OCI-LY7 (cell line): Measurements from ENCODE around the gene ITPKA. TPM values are rescaled to one million over a fixed set of nuclear protein-coding genes. Genes with fewer than 3 reads are reported as not detected.

ENCODE experiments used
- BruUV-seq: library from RNA; stranded (reverse); fragments of 400-500 nt; replicated peaks from 2 replicates; lab custom pipeline; 2021; lab: Mats Ljungman, UMichigan
- CTCF ChIA-PET: fragments of 300-600 bp; sonication (Branson Sonifier 250); formaldehyde crosslinking; loops from one replicate; lab custom pipeline; 2022; ENCODE audit warnings: antibody characterized with exemption; ENCODE audit not compliant: unreplicated experiment; lab: Charles Lee
- POLR2A ChIA-PET: fragments of 300-600 bp; sonication (Branson Sonifier 250); formaldehyde crosslinking; loops from one replicate; lab custom pipeline; 2022; ENCODE audit warnings: antibody characterized with exemption; lab: Charles Lee
- DNase-seq: peaks from one replicate; pipeline ENCODE4 v3.0.0-alpha.2; 2015; ENCODE audit warnings: low spot score
- H2AFZ ChIP-seq: fragments of 200-600 bp; sonication (generic), shearing (Covaris generic); 2 replicates; pipeline ENCODE4 v1.6.1; 2014; ENCODE audit warnings: mild to moderate bottlenecking, antibody characterized with exemption, low read length, moderate library complexity
- H3K27ac ChIP-seq: fragments of 200-600 bp; sonication (generic); 2 replicates; pipeline ENCODE4 v1.5.1; 2014; ENCODE audit warnings: mixed run types, low read depth, mild to moderate bottlenecking, moderate library complexity, low read length, inconsistent platforms; ENCODE audit not compliant: poor library complexity, severe bottlenecking
- H3K36me3 ChIP-seq: fragments of 200-600 bp; sonication (generic); 2 replicates; pipeline ENCODE4 v1.6.1; 2014; ENCODE audit warnings: mild to moderate bottlenecking, antibody characterized with exemption, low read length, moderate library complexity, mixed read lengths; ENCODE audit not compliant: insufficient read depth
- H3K4me1 ChIP-seq: fragments of 200-600 bp; sonication (generic); 2 replicates; pipeline ENCODE4 v1.5.1; 2014; ENCODE audit warnings: mild to moderate bottlenecking, low read length; ENCODE audit not compliant: insufficient read depth, poor library complexity, severe bottlenecking
- H3K4me2 ChIP-seq: fragments of 200-600 bp; sonication (generic); 2 replicates; pipeline ENCODE4 v1.6.1; 2014; ENCODE audit warnings: mild to moderate bottlenecking, low read length
- H3K4me3 ChIP-seq: fragments of 200-600 bp; sonication (generic); 2 replicates; pipeline ENCODE4 v1.5.1; 2014; ENCODE audit warnings: mild to moderate bottlenecking, low read depth, low read length; ENCODE audit not compliant: poor library complexity, severe bottlenecking
- H3K79me2 ChIP-seq: fragments of 200-600 bp; sonication (generic); 2 replicates; pipeline ENCODE4 v1.6.1; 2016; ENCODE audit warnings: low read depth, mild to moderate bottlenecking, low read length, moderate library complexity, mixed read lengths; ENCODE audit not compliant: insufficient read depth
- H3K9me2 ChIP-seq: fragments of 200-600 bp; sonication (generic); 2 replicates; pipeline ENCODE4 v1.6.1; 2016; ENCODE audit warnings: mild to moderate bottlenecking, low read length, mixed read lengths; ENCODE audit not compliant: insufficient read depth
- H3K9me3 ChIP-seq: fragments of 200-600 bp; sonication (generic); 2 replicates; pipeline ENCODE4 v1.6.1; 2014; ENCODE audit warnings: mild to moderate bottlenecking, mixed run types, low read length, mixed read lengths
- H4K20me1 ChIP-seq: fragments of 200-600 bp; sonication (generic); 2 replicates; pipeline ENCODE4 v1.6.1; 2014; ENCODE audit warnings: mild to moderate bottlenecking, antibody characterized with exemption, low read length, moderate library complexity, mixed read lengths; ENCODE audit not compliant: insufficient read depth
- CTCF ChIP-seq: fragments of 200-600 bp; sonication (generic); conservative IDR thresholded peaks from 2 replicates; pipeline ENCODE4 v1.5.1; 2014; ENCODE audit warnings: mild to moderate bottlenecking, antibody characterized with exemption, low read length, moderate library complexity, mixed read lengths
- EZH2phosphoT487 ChIP-seq: fragments of 200-600 bp; sonication (generic); IDR thresholded peaks from 2 replicates; pipeline ENCODE4 v1.6.1; 2018; ENCODE audit warnings: low read depth, borderline replicate concordance, mild to moderate bottlenecking, mixed run types, antibody characterized with exemption, low read length, moderate library complexity, mixed read lengths
- intact Hi-C: fragments of 100-400 bp; cut with micrococcal nuclease; formaldehyde crosslinking; loops from one replicate; pipeline ENCODE4 v1.10.0; 2022; ENCODE audit not compliant: unreplicated experiment
- total RNA-seq, 2 experiments: library from RNA; depleted of rRNA in 1 of 2; stranded (reverse); fragments of >200 nt in 1 of 2; shearing (Covaris generic) in 1 of 2; gene quantifications; 2 replicates each; pipeline ENCODE4 v1.2.3, GENCODE V29; 2014 to 2022

The ITPKA gene
- total RNA-seq, 2 experiments from 2014 or later, result not detected

- no peak for TF ChIP-seq EZH2phosphoT487
- TF ChIP-seq CTCF, result no peak
- no TSS peak for BruUV-seq
- H3K9me3 ChIP-seq, result no peaks in the 10 kb centered on the region
- H2AFZ ChIP-seq, result no peak overlapping the region
- no peaks in the 10 kb centered on the region for H4K20me1 ChIP-seq
- no peak overlapping the region for H3K4me3 ChIP-seq
- no peaks in the 10 kb centered on the region for H3K4me1 ChIP-seq
- intact Hi-C loops, result no loop called here
- no peaks in the 10 kb centered on the region for H3K79me2 ChIP-seq
- H3K9me2 ChIP-seq, result no peaks in the 10 kb centered on the region
- no peak overlapping the region for H3K27ac ChIP-seq
- POLR2A ChIA-PET, result no interaction called here
- CTCF ChIA-PET, result no interaction called here
- H3K4me2 ChIP-seq, result no peak overlapping the region
- no peak for DNase-seq
- H3K36me3 ChIP-seq, result peaks cover 39% of the 10 kb centered on the region
Observed at GRCh38 chr15:41536866-41537265, 43.2 kb downstream of the ITPKA start.

- ChIA-PET POLR2A (no interaction called here), CTCF (no interaction called here)
- DNase-seq, result no peak
- Histone ChIP-seq H3K4me3 (peak overlapping the region; percentile 89), H3K27ac (peak overlapping the region; percentile 21), H4K20me1 (no peaks in the 10 kb centered on the region), H3K4me1 (peaks cover 6% of the 10 kb centered on the region), H3K36me3 (no peaks in the 10 kb centered on the region), H3K79me2 (peaks cover 11% of the 10 kb centered on the region; the same call in 1 of the 2 replicates), H3K9me3 (no peaks in the 10 kb centered on the region), H2AFZ (peak overlapping the region; percentile 92), H3K4me2 (peak overlapping the region; percentile 87), H3K9me2 (no peaks in the 10 kb centered on the region)
- TF ChIP-seq CTCF (no peak), EZH2phosphoT487 (no peak)
- no TSS peak for BruUV-seq
- intact Hi-C loops, result no loop called here
Observed at GRCh38 chr15:41543521-41543870, 49.8 kb downstream of the ITPKA start.

GRCh38 chr15:41544650-41545015 lies 51.0 kb downstream of the ITPKA start:
- no TSS peak for BruUV-seq
- H3K4me2 ChIP-seq, result peak overlapping the region; percentile 87; the same call in 1 of the 2 replicates
- H3K9me3 ChIP-seq, result no peaks in the 10 kb centered on the region
- no peaks in the 10 kb centered on the region for H4K20me1 ChIP-seq
- H3K4me3 ChIP-seq, result peak overlapping the region; percentile 89
- no peaks in the 10 kb centered on the region for H3K36me3 ChIP-seq
- ChIA-PET POLR2A (interaction anchor here (0.7 to 1.1 kb wide), 5 partner anchors 8 to 427 kb away, joined by 3 to 6 read pairs (median 3); partner anchors contain the start of gene EHD4), CTCF (no interaction called here)
- H3K79me2 ChIP-seq, result peaks cover 11% of the 10 kb centered on the region; the same call in 1 of the 2 replicates
- no peaks in the 10 kb centered on the region for H3K9me2 ChIP-seq
- DNase-seq, result no peak
- intact Hi-C loops, result no loop called here
- no peak overlapping the region for H3K27ac ChIP-seq
- peak overlapping the region; percentile 92; the same call in 1 of the 2 replicates for H2AFZ ChIP-seq
- no peak for TF ChIP-seq CTCF
- no peak for TF ChIP-seq EZH2phosphoT487
- H3K4me1 ChIP-seq, result peaks cover 6% of the 10 kb centered on the region
